CD8-positive, alpha-beta memory T cell (primary cell): ENCODE measurements around the gene OAS1. TPM values are rescaled to one million over a fixed set of nuclear protein-coding genes. Genes with fewer than 3 reads are reported as not detected.

Source experiments
- CTCF ChIA-PET: fragments of 350-600 bp; sonication (Branson Sonifier 250); formaldehyde crosslinking; loops from one replicate; lab custom pipeline; 2021; ENCODE audit warnings: antibody characterized with exemption; lab: Charles Lee
- POLR2A ChIA-PET: fragments of 350-600 bp; sonication (Branson Sonifier 250); formaldehyde crosslinking; loops from one replicate; lab custom pipeline; 2021; ENCODE audit warnings: antibody characterized with exemption; lab: Charles Lee
- DNase-seq, 5 donors: peaks; one replicate each; pipeline versions ENCODE4 v3.0.0 to v3.0.0-alpha.2; 2020 to 2022; ENCODE audit warnings: mixed read lengths in 1 of 5
- H3K27ac ChIP-seq: one replicate; pipeline ENCODE4 v1.7.0; 2013; ENCODE audit warnings: low read depth, mild to moderate bottlenecking, low read length, moderate library complexity
- H3K27me3 ChIP-seq: 2 replicates; pipeline ENCODE4 v1.7.0; 2013; ENCODE audit warnings: low read length, mild to moderate bottlenecking; ENCODE audit not compliant: insufficient read depth, poor library complexity, severe bottlenecking
- H3K36me3 ChIP-seq: 2 replicates; pipeline ENCODE4 v1.7.0; 2013; ENCODE audit warnings: mild to moderate bottlenecking, low read length, moderate library complexity; ENCODE audit not compliant: insufficient read depth
- H3K4me1 ChIP-seq: 2 replicates; pipeline ENCODE4 v1.7.0; 2013; ENCODE audit warnings: mild to moderate bottlenecking, low read length, moderate library complexity; ENCODE audit not compliant: insufficient read depth
- H3K4me3 ChIP-seq: 2 replicates; pipeline ENCODE4 v1.7.0; 2013; ENCODE audit warnings: mild to moderate bottlenecking, low read length
- H3K9me3 ChIP-seq: 2 replicates; pipeline ENCODE4 v1.7.0; 2013; ENCODE audit warnings: mild to moderate bottlenecking, low read length
- H3K27ac Mint-ChIP-seq, 8 donors: one replicate each; pipeline ENCODE4 v1.8.0; 2020 to 2021; ENCODE audit warnings: mixed read lengths in 8 of 8, mild to moderate bottlenecking in 6 of 8, inconsistent platforms in 3 of 8, moderate library complexity in 3 of 8
- H3K27me3 Mint-ChIP-seq, 2 donors: one replicate each; pipeline ENCODE4 v1.8.0; 2020 to 2021; ENCODE audit warnings: mixed read lengths in 2 of 2, mild to moderate bottlenecking in 1 of 2, moderate library complexity in 1 of 2
- H3K36me3 Mint-ChIP-seq, 3 donors: one replicate each; pipeline ENCODE4 v1.8.0; 2020 to 2021; ENCODE audit warnings: mixed read lengths in 3 of 3, inconsistent platforms in 1 of 3, mild to moderate bottlenecking in 1 of 3
- H3K4me1 Mint-ChIP-seq, 3 donors: one replicate each; pipeline ENCODE4 v1.8.0; 2020 to 2021; ENCODE audit warnings: mixed read lengths in 3 of 3, inconsistent platforms in 1 of 3, mild to moderate bottlenecking in 1 of 3
- H3K4me3 Mint-ChIP-seq, 7 donors: one replicate each; pipeline ENCODE4 v1.8.0; 2020 to 2021; ENCODE audit warnings: mixed read lengths in 7 of 7, mild to moderate bottlenecking in 6 of 7, moderate library complexity in 4 of 7, inconsistent platforms in 2 of 7
- H3K9me3 Mint-ChIP-seq, 5 donors: one replicate each; pipeline ENCODE4 v1.8.0; 2020 to 2022; ENCODE audit warnings: mixed read lengths in 5 of 5, mild to moderate bottlenecking in 3 of 5, moderate library complexity in 2 of 5, inconsistent platforms in 1 of 5
- polyA plus RNA-seq: library from polyadenylated mRNA; unstranded; fragments of 300-500 nt; fragmentation: Illumina TruSeq; gene quantifications from one replicate; pipeline ENCODE4 v1.2.3, GENCODE V29; 2021
- total RNA-seq, 2 experiments: library from RNA; stranded (reverse); gene quantifications; one replicate each; pipeline ENCODE4 v1.2.3, GENCODE V29; 2021

Gene OAS1
- total and polyA plus RNA-seq, 3 experiments from 2014 or later, result 4.5 to 38.5 (median 5.5) TPM

DNA sequence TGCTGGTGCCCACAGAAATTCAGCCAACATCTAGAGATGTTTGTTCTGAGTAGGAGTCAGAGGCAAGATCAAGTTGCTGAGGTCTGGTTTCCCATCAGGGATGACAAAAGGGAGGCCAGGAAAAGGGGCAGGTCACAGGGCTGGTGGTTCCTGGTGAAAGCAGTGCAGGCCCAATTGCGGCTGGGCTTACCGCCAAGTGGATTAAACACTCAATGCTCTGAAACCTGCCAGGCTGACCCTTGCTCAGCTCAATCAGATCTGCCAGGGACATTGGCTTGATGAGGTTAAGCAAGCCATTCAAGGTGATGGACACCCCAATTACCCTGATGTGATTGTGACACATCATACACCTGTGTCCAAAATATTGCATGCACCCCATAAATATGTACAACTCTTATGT lies 5.5 kb upstream of the OAS1 start:
- Mint-ChIP-seq H3K4me3 (no peak overlapping the region), H3K4me1 (peaks cover 15 to 37% (median 25%) of the 10 kb centered on the region in 3 donors), H3K27ac (peak overlapping the region in 1 of 8 donors; percentile 17), H3K9me3 (no peaks in the 10 kb centered on the region), H3K27me3 (peaks cover 7 to 21% of the 10 kb centered on the region in 2 donors), H3K36me3 (no peaks in the 10 kb centered on the region)
- Histone ChIP-seq H3K27me3 (no peaks in the 10 kb centered on the region), H3K4me3 (no peak overlapping the region), H3K36me3 (no peaks in the 10 kb centered on the region), H3K9me3 (no peaks in the 10 kb centered on the region), H3K4me1 (peaks cover 13% of the 10 kb centered on the region), H3K27ac (no peak overlapping the region)
- ChIA-PET CTCF (interaction anchor here (1.0 to 3.9 kb wide), 11 partner anchors 9 to 271 kb away, joined by 3 to 19 read pairs (median 6); partner anchors contain the start of genes OAS2 and OAS3), POLR2A (no interaction called here)
- DNase-seq, result no peak

DNA sequence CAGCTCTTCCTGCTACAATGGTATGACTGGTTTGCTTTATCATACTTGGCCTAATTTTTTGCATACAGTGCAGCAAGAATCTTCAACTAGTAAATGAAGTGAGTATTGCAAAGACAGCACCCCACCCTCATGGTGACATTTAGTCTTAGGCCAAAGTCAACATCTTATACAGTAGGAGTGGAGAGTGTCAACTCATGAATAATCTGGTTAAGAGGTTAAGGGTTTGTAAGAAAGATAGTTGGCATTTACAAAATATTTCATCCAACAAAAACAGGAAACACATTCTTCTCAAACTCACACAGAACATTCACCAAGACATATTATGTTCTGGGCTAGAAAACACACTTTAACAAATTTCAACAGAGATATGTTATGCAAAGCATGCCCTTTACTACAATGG lies 2.2 kb upstream of the OAS1 start:
- H3K27me3 Mint-ChIP-seq, result no peaks in the 10 kb centered on the region
- no peaks in the 10 kb centered on the region for H3K36me3 ChIP-seq
- DNase-seq, result no peak
- POLR2A ChIA-PET, result no interaction called here
- peak overlapping the region in 2 of 7 donors; percentile 15 to 77 for H3K4me3 Mint-ChIP-seq
- H3K4me1 ChIP-seq, result peaks cover 44% of the 10 kb centered on the region
- peak overlapping the region in 7 of 8 donors; percentile 19 to 90 (median 71) for H3K27ac Mint-ChIP-seq
- H3K4me3 ChIP-seq, result no peak overlapping the region
- peaks cover 0 to 2% (median 0%) of the 10 kb centered on the region in 3 donors for H3K36me3 Mint-ChIP-seq
- peaks cover 47 to 70% (median 58%) of the 10 kb centered on the region in 3 donors for H3K4me1 Mint-ChIP-seq
- no peaks in the 10 kb centered on the region for H3K27me3 ChIP-seq
- CTCF ChIA-PET, result interaction anchor here (1.5 to 2.2 kb wide), 2 partner anchors 74 to 88 kb away, joined by 3 to 6 read pairs; partner anchors contain the start of gene OAS2
- no peaks in the 10 kb centered on the region for H3K9me3 ChIP-seq
- no peak overlapping the region for H3K27ac ChIP-seq
- H3K9me3 Mint-ChIP-seq, result no peaks in the 10 kb centered on the region

DNA sequence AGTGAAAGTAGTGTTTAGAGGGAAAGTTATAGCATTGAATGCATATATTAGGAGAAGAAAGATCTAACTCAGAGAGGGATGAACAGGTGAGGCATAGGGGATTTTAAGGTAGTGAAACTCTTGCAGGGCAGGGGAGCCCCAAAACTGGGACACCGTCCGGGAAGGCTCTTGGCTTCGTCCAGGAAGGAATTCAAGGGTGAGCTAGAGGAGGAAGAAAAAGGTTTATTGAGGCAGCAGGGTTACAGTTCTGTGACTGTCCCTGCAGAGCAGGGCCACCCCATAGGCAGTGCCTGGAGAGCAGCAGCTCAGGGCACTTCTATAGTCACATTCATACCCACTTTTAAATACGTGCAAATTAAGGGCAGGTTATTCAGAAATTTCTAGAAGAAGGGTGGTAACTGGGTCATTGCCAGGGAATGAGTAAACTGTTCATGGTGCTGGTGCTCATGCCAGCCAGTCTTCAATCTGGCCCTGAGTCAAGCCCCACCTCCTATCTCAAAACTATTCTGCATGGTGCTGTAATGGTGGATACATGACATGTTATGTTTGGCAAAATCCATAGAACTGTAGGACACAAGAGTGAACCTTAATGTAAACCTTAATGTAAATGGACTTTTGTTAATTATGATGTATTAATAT lies 1.2 kb upstream of the OAS1 start:
- peak overlapping the region in 6 of 7 donors; percentile 22 to 93 (median 48) for H3K4me3 Mint-ChIP-seq
- peaks cover 54% of the 10 kb centered on the region for H3K4me1 ChIP-seq
- H3K4me3 ChIP-seq, result no peak overlapping the region

DNA sequence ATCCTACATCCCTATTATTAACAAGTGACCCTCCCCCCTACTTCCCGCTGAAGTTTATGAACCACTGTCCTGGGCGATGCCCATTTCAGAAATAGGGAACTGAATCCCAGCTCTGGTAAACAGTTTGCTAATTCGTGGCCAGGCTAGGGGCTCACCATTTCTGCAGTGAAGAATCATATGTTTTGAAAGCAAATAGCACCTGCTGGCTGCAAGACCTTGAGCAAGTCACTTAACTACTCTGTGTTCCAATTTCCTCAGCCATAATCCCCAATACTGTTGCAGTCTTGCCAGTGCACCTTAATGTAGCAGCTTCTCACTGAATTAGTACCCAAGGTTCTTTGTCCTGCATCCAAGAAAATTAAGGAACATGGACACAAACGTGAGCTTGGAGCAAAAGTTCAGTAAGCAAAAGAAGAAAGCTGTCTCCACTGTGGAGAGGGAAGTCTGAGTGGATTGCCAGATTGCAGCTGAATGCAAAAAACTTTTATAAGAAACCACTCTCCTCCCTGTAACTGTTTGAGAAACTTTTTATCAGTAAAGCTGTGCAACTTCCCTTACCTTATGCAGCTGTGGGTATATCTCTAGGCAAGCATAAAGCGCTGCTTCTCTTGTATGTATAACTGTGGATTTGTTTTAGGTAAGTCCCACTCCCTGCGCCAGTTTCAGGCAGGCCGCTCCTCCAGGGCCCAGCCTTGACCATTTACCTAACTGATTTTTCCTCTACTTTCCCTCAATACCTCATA lies 824 bp downstream of the OAS1 start:
- peaks cover 56 to 80% (median 62%) of the 10 kb centered on the region in 3 donors for H3K4me1 Mint-ChIP-seq
- H3K4me3 ChIP-seq, result peak overlapping the region; percentile 91
- peaks cover 6 to 22% (median 21%) of the 10 kb centered on the region in 3 donors for H3K36me3 Mint-ChIP-seq
- no peaks in the 10 kb centered on the region for H3K9me3 ChIP-seq
- peaks cover 3% of the 10 kb centered on the region for H3K36me3 ChIP-seq
- ChIA-PET CTCF (interaction anchor here (1.7 to 2.9 kb wide), 2 partner anchors 70 to 85 kb away, joined by 8 to 10 read pairs; partner anchors contain the start of gene OAS2), POLR2A (interaction anchor here (1.1 to 3.8 kb wide), 3 partner anchors 10 to 71 kb away, joined by 3 to 21 read pairs (median 6); partner anchors contain the start of genes OAS2 and OAS3)
- peak overlapping the region; percentile 57 for H3K27ac ChIP-seq
- peaks cover 55% of the 10 kb centered on the region for H3K4me1 ChIP-seq
- peak overlapping the region; percentile 93 to 98 (median 95) for H3K4me3 Mint-ChIP-seq
- H3K27ac Mint-ChIP-seq, result peak overlapping the region; percentile 68 to 99 (median 94)
- no peaks in the 10 kb centered on the region for H3K27me3 Mint-ChIP-seq
- H3K27me3 ChIP-seq, result no peaks in the 10 kb centered on the region
- H3K9me3 Mint-ChIP-seq, result peaks cover 0 to 3% (median 1%) of the 10 kb centered on the region in 5 donors
- DNase-seq, result no peak

More for the DNA sequence above, 1.2 kb upstream of the OAS1 start:
- DNase-seq, result no peak
- peaks cover 56 to 76% (median 65%) of the 10 kb centered on the region in 3 donors for H3K4me1 Mint-ChIP-seq
- Histone ChIP-seq H3K36me3 (no peaks in the 10 kb centered on the region), H3K27ac (no peak overlapping the region), H3K9me3 (no peaks in the 10 kb centered on the region), H3K27me3 (no peaks in the 10 kb centered on the region)
- no peaks in the 10 kb centered on the region for H3K9me3 Mint-ChIP-seq
- CTCF ChIA-PET, result interaction anchor here (1.5 to 2.2 kb wide), 2 partner anchors 73 to 87 kb away, joined by 3 to 6 read pairs; partner anchors contain the start of gene OAS2
- H3K27me3 Mint-ChIP-seq, result no peaks in the 10 kb centered on the region
- peak overlapping the region; percentile 5 to 95 (median 37) for H3K27ac Mint-ChIP-seq
- H3K36me3 Mint-ChIP-seq, result peaks cover 0 to 6% (median 5%) of the 10 kb centered on the region in 3 donors
- POLR2A ChIA-PET, result interaction anchor here (3.8 kb wide), 1 partner anchor 73 kb away, joined by 21 read pairs; the partner anchor contains the start of gene OAS2

DNA sequence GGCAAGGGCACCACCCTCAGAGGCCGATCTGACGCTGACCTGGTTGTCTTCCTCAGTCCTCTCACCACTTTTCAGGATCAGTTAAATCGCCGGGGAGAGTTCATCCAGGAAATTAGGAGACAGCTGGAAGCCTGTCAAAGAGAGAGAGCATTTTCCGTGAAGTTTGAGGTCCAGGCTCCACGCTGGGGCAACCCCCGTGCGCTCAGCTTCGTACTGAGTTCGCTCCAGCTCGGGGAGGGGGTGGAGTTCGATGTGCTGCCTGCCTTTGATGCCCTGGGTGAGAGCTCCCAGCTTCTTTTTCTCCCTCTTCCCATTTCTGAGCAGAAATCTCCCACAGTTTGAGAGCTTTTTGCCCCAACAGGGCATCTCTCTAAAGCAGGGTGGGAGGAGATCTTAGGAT lies 1.8 kb downstream of the OAS1 start:
- H3K4me3 Mint-ChIP-seq, result peak overlapping the region; percentile 49 to 98 (median 95)
- peaks cover 7% of the 10 kb centered on the region for H3K36me3 ChIP-seq
- peaks cover 14 to 31% (median 30%) of the 10 kb centered on the region in 3 donors for H3K36me3 Mint-ChIP-seq
- H3K27me3 ChIP-seq, result no peaks in the 10 kb centered on the region
- H3K4me1 Mint-ChIP-seq, result peaks cover 59 to 75% (median 64%) of the 10 kb centered on the region in 3 donors
- H3K27ac Mint-ChIP-seq, result peak overlapping the region; percentile 90 to 96 (median 94)
- peak overlapping the region; percentile 91 for H3K4me3 ChIP-seq
- no peaks in the 10 kb centered on the region for H3K27me3 Mint-ChIP-seq
- CTCF ChIA-PET, result interaction anchor here (2.9 kb wide), 1 partner anchor 85 kb away, joined by 10 read pairs; no protein-coding TSS in a partner anchor
- no peak for DNase-seq
- H3K4me1 ChIP-seq, result peaks cover 51% of the 10 kb centered on the region
- H3K9me3 Mint-ChIP-seq, result peaks cover 5 to 13% (median 11%) of the 10 kb centered on the region in 5 donors
- POLR2A ChIA-PET, result interaction anchor here (1.1 to 3.8 kb wide), 2 partner anchors 9 to 70 kb away, joined by 3 to 21 read pairs; partner anchors contain the start of gene OAS2
- H3K27ac ChIP-seq, result no peak overlapping the region
- H3K9me3 ChIP-seq, result peaks cover 5% of the 10 kb centered on the region

- no peak for DNase-seq
- ChIA-PET CTCF (interaction anchor here (3.5 kb wide), 1 partner anchor 9 kb away, joined by 8 read pairs; no protein-coding TSS in a partner anchor), POLR2A (no interaction called here)
- H3K36me3 Mint-ChIP-seq, result peaks cover 18 to 38% (median 37%) of the 10 kb centered on the region in 3 donors
- peaks cover 55 to 73% (median 61%) of the 10 kb centered on the region in 3 donors for H3K4me1 Mint-ChIP-seq
- H3K4me3 Mint-ChIP-seq, result peak overlapping the region in 5 of 7 donors; percentile 54 to 98 (median 94)
- H3K27ac Mint-ChIP-seq, result peak overlapping the region; percentile 90 to 96 (median 94)
- H3K27ac ChIP-seq, result no peak overlapping the region
- peaks cover 10 to 16% (median 14%) of the 10 kb centered on the region in 5 donors for H3K9me3 Mint-ChIP-seq
- H3K27me3 ChIP-seq, result no peaks in the 10 kb centered on the region
- H3K4me1 ChIP-seq, result peaks cover 51% of the 10 kb centered on the region
- H3K9me3 ChIP-seq, result peaks cover 5% of the 10 kb centered on the region
- H3K4me3 ChIP-seq, result no peak overlapping the region
- peaks cover 7% of the 10 kb centered on the region for H3K36me3 ChIP-seq
- H3K27me3 Mint-ChIP-seq, result no peaks in the 10 kb centered on the region
Observed at GRCh38 chr12:112909693-112910092, 2.9 kb downstream of the OAS1 start.

DNA sequence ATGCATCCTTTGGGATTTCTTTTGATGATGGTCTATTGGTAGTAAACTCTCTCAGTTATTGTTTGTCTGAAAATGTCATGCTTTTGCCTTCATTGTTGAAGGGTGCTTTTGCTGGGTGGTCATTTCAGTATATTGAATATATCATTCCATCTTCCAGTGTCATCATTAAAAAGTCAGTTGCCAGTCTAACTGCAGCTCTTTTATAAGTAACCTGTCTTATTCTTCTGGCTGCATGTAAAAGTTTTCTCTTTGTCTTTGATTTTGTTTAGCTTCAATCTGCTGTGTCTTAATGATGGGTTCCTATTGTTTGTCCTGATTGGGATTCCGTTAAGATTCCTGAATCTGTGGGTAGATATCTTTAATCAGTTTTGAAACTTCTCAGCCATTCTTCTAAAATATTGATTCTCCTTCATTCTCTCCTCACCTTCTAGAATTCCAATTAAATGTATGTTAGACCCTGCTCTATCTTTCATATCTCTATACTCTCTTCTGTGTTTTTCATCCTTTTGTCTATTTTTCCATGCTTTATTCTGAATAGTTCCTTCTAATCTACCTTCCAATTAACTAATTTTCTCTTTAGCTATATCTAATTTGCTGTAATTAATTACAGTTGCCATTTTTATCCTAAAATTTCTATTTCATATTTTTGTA lies 6.4 kb downstream of the OAS1 start:
- Histone ChIP-seq H3K27me3 (no peaks in the 10 kb centered on the region), H3K27ac (no peak overlapping the region), H3K4me3 (no peak overlapping the region), H3K9me3 (peaks cover 5% of the 10 kb centered on the region), H3K4me1 (peaks cover 29% of the 10 kb centered on the region), H3K36me3 (peaks cover 18% of the 10 kb centered on the region)
- H3K4me3 Mint-ChIP-seq, result peak overlapping the region in 1 of 7 donors; percentile 8
- ChIA-PET POLR2A (interaction anchor here (1.0 kb wide), 1 partner anchor 65 kb away, joined by 3 read pairs; the partner anchor contains the start of gene OAS2), CTCF (no interaction called here)
- H3K36me3 Mint-ChIP-seq, result peaks cover 24 to 68% (median 52%) of the 10 kb centered on the region in 3 donors
- H3K27ac Mint-ChIP-seq, result peak overlapping the region in 1 of 8 donors; percentile 23
- H3K27me3 Mint-ChIP-seq, result no peaks in the 10 kb centered on the region
- H3K4me1 Mint-ChIP-seq, result peaks cover 37 to 53% (median 43%) of the 10 kb centered on the region in 3 donors
- no peak for DNase-seq
- H3K9me3 Mint-ChIP-seq, result peaks cover 10 to 16% (median 14%) of the 10 kb centered on the region in 5 donors
